Astrocyte (in vitro differentiated cells and primary cell): Measurements from ENCODE around the gene RASAL1. TPM values are rescaled to one million over a fixed set of nuclear protein-coding genes. Genes with fewer than 3 reads are reported as not detected.

Source experiments
- DNase-seq: peaks from one replicate; pipeline ENCODE4 v3.0.0-alpha.2; 2010; ENCODE audit warnings: low read depth
- FAIRE-seq: peaks from 2 replicates; lab custom pipeline; 2011; peaks lifted over from hg19 to GRCh38; lab: Jason Lieb, UNC
- H2AFZ ChIP-seq: 2 replicates; pipeline ENCODE4 v1.6.0; 2012; ENCODE audit warnings: low read depth, low read length, inconsistent platforms
- H3K27ac ChIP-seq: 2 replicates; pipeline ENCODE4 v1.5.1; 2011; ENCODE audit warnings: low read depth, low read length, inconsistent platforms
- H3K27me3 ChIP-seq: 2 replicates; pipeline ENCODE4 v1.6.0; 2011; ENCODE audit warnings: low read length, inconsistent platforms; ENCODE audit not compliant: insufficient read depth
- H3K36me3 ChIP-seq: 2 replicates; pipeline ENCODE4 v1.5.1; 2011; ENCODE audit warnings: low read length, inconsistent platforms; ENCODE audit not compliant: insufficient read depth
- H3K4me1 ChIP-seq: 2 replicates; pipeline ENCODE4 v1.5.1; 2011; ENCODE audit warnings: low read length, inconsistent platforms; ENCODE audit not compliant: insufficient read depth
- H3K4me2 ChIP-seq: 2 replicates; pipeline ENCODE4 v1.6.0; 2012; ENCODE audit warnings: low read length, inconsistent platforms
- H3K4me3 ChIP-seq: 2 replicates; pipeline ENCODE4 v1.5.1; 2011; ENCODE audit warnings: low read depth, mild to moderate bottlenecking, low read length, inconsistent platforms; ENCODE audit not compliant: insufficient read depth
- H3K79me2 ChIP-seq: 2 replicates; pipeline ENCODE4 v1.6.0; 2012; ENCODE audit warnings: mild to moderate bottlenecking, low read length, inconsistent platforms; ENCODE audit not compliant: insufficient read depth
- H3K9ac ChIP-seq: 2 replicates; pipeline ENCODE4 v1.6.0; 2012; ENCODE audit warnings: mild to moderate bottlenecking, low read length, inconsistent platforms
- H3K9me3 ChIP-seq: 2 replicates; pipeline ENCODE4 v1.5.1; 2012; ENCODE audit warnings: low read depth, mild to moderate bottlenecking, low read length, inconsistent platforms; ENCODE audit not compliant: insufficient read depth
- H4K20me1 ChIP-seq: 2 replicates; pipeline ENCODE4 v1.6.0; 2012; ENCODE audit warnings: low read length, inconsistent platforms; ENCODE audit not compliant: insufficient read depth
- H3K27ac Mint-ChIP-seq: one replicate; pipeline ENCODE4 v1.8.0; 2021; ENCODE audit warnings: mild to moderate bottlenecking, mixed read lengths; ENCODE audit not compliant: unreplicated experiment
- H3K27me3 Mint-ChIP-seq: one replicate; pipeline ENCODE4 v1.8.0; 2021; ENCODE audit warnings: low read depth, mixed read lengths; ENCODE audit not compliant: unreplicated experiment
- H3K36me3 Mint-ChIP-seq: one replicate; pipeline ENCODE4 v1.8.0; 2021; ENCODE audit warnings: low read depth, mixed read lengths; ENCODE audit not compliant: unreplicated experiment
- H3K4me1 Mint-ChIP-seq: one replicate; pipeline ENCODE4 v1.8.0; 2021; ENCODE audit warnings: low read depth, mixed read lengths; ENCODE audit not compliant: unreplicated experiment
- H3K4me3 Mint-ChIP-seq: one replicate; pipeline ENCODE4 v1.8.0; 2021; ENCODE audit warnings: mild to moderate bottlenecking, moderate library complexity, mixed read lengths; ENCODE audit not compliant: unreplicated experiment
- H3K9me3 Mint-ChIP-seq: one replicate; pipeline ENCODE4 v1.8.0; 2021; ENCODE audit warnings: mild to moderate bottlenecking, mixed read lengths; ENCODE audit not compliant: unreplicated experiment
- CTCF ChIP-seq: IDR thresholded peaks from 2 replicates; pipeline ENCODE4 v1.5.1; 2011; ENCODE audit warnings: low read depth, mild to moderate bottlenecking, inconsistent platforms, low read length, moderate library complexity; ENCODE audit not compliant: insufficient read depth
- EZH2 ChIP-seq: IDR thresholded peaks from 2 replicates; pipeline ENCODE4 v1.6.1; 2012; ENCODE audit warnings: mild to moderate bottlenecking, low read length, inconsistent platforms; ENCODE audit not compliant: insufficient read depth
- total RNA-seq: library from RNA; stranded (reverse); gene quantifications from 2 replicates; pipeline ENCODE4 v1.2.1, GENCODE V29; 2021

RASAL1 gene
- total RNA-seq, 1 donor from 2014 or later: 0.48 TPM

GRCh38 chr12:113173081-113173698, 37.6 kb upstream of the RASAL1 start:
- no peaks in the 10 kb centered on the region for H3K79me2 ChIP-seq
- no peaks in the 10 kb centered on the region for H3K4me1 ChIP-seq
- no peak overlapping the region for H3K27ac ChIP-seq
- H3K27me3 Mint-ChIP-seq: no peaks in the 10 kb centered on the region
- H3K4me3 ChIP-seq: no peak overlapping the region
- H2AFZ ChIP-seq: no peak overlapping the region
- no peak overlapping the region for H3K9ac ChIP-seq
- H4K20me1 ChIP-seq: peaks cover 39% of the 10 kb centered on the region
- no peak overlapping the region for H3K4me2 ChIP-seq
- peaks cover 13% of the 10 kb centered on the region for H3K9me3 ChIP-seq
- DNase-seq: no peak
- H3K36me3 ChIP-seq: peaks cover 60% of the 10 kb centered on the region
- no peak for TF ChIP-seq CTCF
- no peak for TF ChIP-seq EZH2
- H3K9me3 Mint-ChIP-seq: peaks cover 6% of the 10 kb centered on the region
- H3K27me3 ChIP-seq: no peaks in the 10 kb centered on the region
- H3K4me3 Mint-ChIP-seq: no peak overlapping the region
- FAIRE-seq: no peak
- H3K27ac Mint-ChIP-seq: no peak overlapping the region
- H3K4me1 Mint-ChIP-seq: no peaks in the 10 kb centered on the region
- H3K36me3 Mint-ChIP-seq: peaks cover 30% of the 10 kb centered on the region

GRCh38 chr12:113172185-113172584, 36.6 kb upstream of the RASAL1 start:
- FAIRE-seq: no peak

More at GRCh38 chr12:113172185-113172584, 36.6 kb upstream of the RASAL1 start:
- Histone ChIP-seq H3K9ac (no peak overlapping the region), H3K4me2 (no peak overlapping the region), H3K4me3 (no peak overlapping the region), H2AFZ (no peak overlapping the region), H3K79me2 (no peaks in the 10 kb centered on the region), H3K27me3 (no peaks in the 10 kb centered on the region), H4K20me1 (peaks cover 34% of the 10 kb centered on the region), H3K4me1 (no peaks in the 10 kb centered on the region), H3K9me3 (peaks cover 7% of the 10 kb centered on the region), H3K27ac (no peak overlapping the region), H3K36me3 (peaks cover 50% of the 10 kb centered on the region)
- H3K9me3 Mint-ChIP-seq: no peaks in the 10 kb centered on the region
- H3K4me3 Mint-ChIP-seq: no peak overlapping the region
- TF ChIP-seq EZH2 (no peak), CTCF (no peak)
- H3K4me1 Mint-ChIP-seq: no peaks in the 10 kb centered on the region
- DNase-seq: no peak
- H3K36me3 Mint-ChIP-seq: peaks cover 20% of the 10 kb centered on the region
- no peak overlapping the region for H3K27ac Mint-ChIP-seq
- no peaks in the 10 kb centered on the region for H3K27me3 Mint-ChIP-seq
